HEK293 (cell line): ENCODE results near the gene CCDC61.
A peak's percentile ranks its signal among the peaks of the same experiment; 100 is the strongest.

Source experiments
- BCL11B ChIP-seq: fragments of 450-650 bp; formaldehyde crosslinking; IDR thresholded peaks from 2 replicates; pipeline ENCODE4 v1.5.1; 2016; ENCODE audit warnings: low read depth, missing biosample characterization, missing genetic modification characterization
- OSR2 ChIP-seq: fragments of 450-650 bp; formaldehyde crosslinking; IDR thresholded peaks from 2 replicates; pipeline ENCODE4 v1.5.1; 2016; ENCODE audit warnings: missing biosample characterization, missing genetic modification characterization
- PRDM1 ChIP-seq: fragments of 450-650 bp; formaldehyde crosslinking; IDR thresholded peaks from 2 replicates; pipeline ENCODE4; 2016; ENCODE audit warnings: missing biosample characterization, missing genetic modification characterization
- SCRT1 ChIP-seq: fragments of 450-650 bp; formaldehyde crosslinking; IDR thresholded peaks from 2 replicates; pipeline ENCODE4 v1.5.1; 2016; ENCODE audit warnings: missing biosample characterization, missing genetic modification characterization, borderline replicate concordance
- SP2 ChIP-seq: fragments of 450-650 bp; formaldehyde crosslinking; IDR thresholded peaks from 2 replicates; pipeline ENCODE4 v1.5.1; 2016; ENCODE audit warnings: missing biosample characterization, missing genetic modification characterization
- TCF7L2 ChIP-seq: IDR thresholded peaks from 2 replicates; pipeline ENCODE4 v1.6.1; 2011; ENCODE audit warnings: low read depth, mild to moderate bottlenecking, inconsistent platforms, low read length, moderate library complexity, borderline replicate concordance
- YY2 ChIP-seq: fragments of 450-650 bp; formaldehyde crosslinking; IDR thresholded peaks from 2 replicates; pipeline ENCODE4 v1.5.1; 2016; ENCODE audit warnings: missing biosample characterization, missing genetic modification characterization
- ZEB2 ChIP-seq: fragments of 450-650 bp; formaldehyde crosslinking; IDR thresholded peaks from 2 replicates; pipeline ENCODE4 v1.5.1; 2016; ENCODE audit warnings: missing biosample characterization, missing genetic modification characterization
- ZFHX2 ChIP-seq: fragments of 450-650 bp; formaldehyde crosslinking; conservative IDR thresholded peaks from 2 replicates; pipeline ENCODE4 v1.5.1; 2016; ENCODE audit warnings: missing biosample characterization, missing genetic modification characterization
- ZNF10 ChIP-seq: fragments of 450-650 bp; formaldehyde crosslinking; IDR thresholded peaks from 2 replicates; pipeline ENCODE4 v1.5.1; 2017; ENCODE audit warnings: missing biosample characterization, missing genetic modification characterization
- ZNF114 ChIP-seq: fragments of 450-650 bp; formaldehyde crosslinking; IDR thresholded peaks from 2 replicates; pipeline ENCODE4 v1.5.0; 2017; ENCODE audit warnings: missing biosample characterization, missing genetic modification characterization
- ZNF239 ChIP-seq: fragments of 450-650 bp; formaldehyde crosslinking; IDR thresholded peaks from 2 replicates; pipeline ENCODE4 v1.5.1; 2016; ENCODE audit warnings: missing biosample characterization, missing genetic modification characterization
- ZNF274 ChIP-seq, 2 experiments: fragments of 200-500 bp in 1 of 2; fragments of 450-650 bp in 1 of 2; sonication (Bioruptor generic) in 1 of 2; formaldehyde crosslinking in 1 of 2; IDR thresholded peaks; 2 replicates each; pipeline versions ENCODE4 v1.5.1 to v1.6.1; 2014 to 2016; ENCODE audit warnings: borderline replicate concordance in 1 of 2, inconsistent platforms in 1 of 2, low read length in 1 of 2, missing biosample characterization in 1 of 2, missing genetic modification characterization in 1 of 2
- ZNF280C ChIP-seq: fragments of 450-650 bp; formaldehyde crosslinking; IDR thresholded peaks from 2 replicates; pipeline ENCODE4 v1.5.1; 2016; ENCODE audit warnings: missing biosample characterization, missing genetic modification characterization
- ZNF473 ChIP-seq: fragments of 450-650 bp; formaldehyde crosslinking; IDR thresholded peaks from 2 replicates; pipeline ENCODE4 v1.5.1; 2017; ENCODE audit warnings: missing biosample characterization, missing genetic modification characterization
- ZNF514 ChIP-seq: fragments of 450-650 bp; formaldehyde crosslinking; IDR thresholded peaks from 2 replicates; pipeline ENCODE4 v1.5.1; 2016; ENCODE audit warnings: missing biosample characterization, missing genetic modification characterization
- ZNF555 ChIP-seq: fragments of 450-650 bp; formaldehyde crosslinking; conservative IDR thresholded peaks from 2 replicates; pipeline ENCODE4 v1.5.1; 2017; ENCODE audit warnings: missing biosample characterization, mild to moderate bottlenecking, missing genetic modification characterization, inconsistent platforms
- ZNF621 ChIP-seq: fragments of 450-650 bp; formaldehyde crosslinking; IDR thresholded peaks from 2 replicates; pipeline ENCODE4 v1.5.1; 2017; ENCODE audit warnings: missing biosample characterization, missing genetic modification characterization
- ZNF624 ChIP-seq: fragments of 450-650 bp; formaldehyde crosslinking; IDR thresholded peaks from 2 replicates; pipeline ENCODE4 v1.5.1; 2017; ENCODE audit warnings: missing biosample characterization, missing genetic modification characterization
- ZNF629 ChIP-seq: fragments of 450-650 bp; formaldehyde crosslinking; IDR thresholded peaks from 2 replicates; pipeline ENCODE4 v1.5.1; 2017; ENCODE audit warnings: missing biosample characterization, missing genetic modification characterization
- ZNF76 ChIP-seq: fragments of 450-650 bp; formaldehyde crosslinking; IDR thresholded peaks from 2 replicates; pipeline ENCODE4; 2016; ENCODE audit warnings: low read depth, missing biosample characterization, missing genetic modification characterization, borderline replicate concordance
- ZSCAN23 ChIP-seq: fragments of 450-650 bp; formaldehyde crosslinking; IDR thresholded peaks from 2 replicates; pipeline ENCODE4 v1.5.1; 2016; ENCODE audit warnings: missing biosample characterization, missing genetic modification characterization
- ZXDB ChIP-seq: fragments of 450-650 bp; formaldehyde crosslinking; IDR thresholded peaks from 2 replicates; pipeline ENCODE4 v1.5.1; 2016; ENCODE audit warnings: missing biosample characterization, missing genetic modification characterization
- TF ChIP-seq, protein P1 (sequence below): fragments of 450-650 bp; formaldehyde crosslinking; IDR thresholded peaks from 2 replicates; pipeline ENCODE4 v1.5.1; 2016; ENCODE audit warnings: missing biosample characterization, missing genetic modification characterization, low read depth
- TF ChIP-seq, protein P2 (sequence below): fragments of 450-650 bp; formaldehyde crosslinking; IDR thresholded peaks from 2 replicates; pipeline ENCODE4 v1.5.1; 2016; ENCODE audit warnings: missing biosample characterization, missing genetic modification characterization
- TF ChIP-seq, protein P3 (sequence below): fragments of 450-650 bp; formaldehyde crosslinking; IDR thresholded peaks from 2 replicates; pipeline ENCODE4 v1.5.1; 2017; ENCODE audit warnings: missing biosample characterization, missing genetic modification characterization
- TF ChIP-seq, protein P4 (sequence below): fragments of 450-650 bp; formaldehyde crosslinking; IDR thresholded peaks from 2 replicates; pipeline ENCODE4 v1.5.1; 2016; ENCODE audit warnings: missing biosample characterization, missing genetic modification characterization
- TF ChIP-seq, protein P5 (sequence below): fragments of 450-650 bp; formaldehyde crosslinking; IDR thresholded peaks from 2 replicates; pipeline ENCODE4 v1.5.1; 2017; ENCODE audit warnings: missing biosample characterization, missing genetic modification characterization

Gene CCDC61

DNA sequence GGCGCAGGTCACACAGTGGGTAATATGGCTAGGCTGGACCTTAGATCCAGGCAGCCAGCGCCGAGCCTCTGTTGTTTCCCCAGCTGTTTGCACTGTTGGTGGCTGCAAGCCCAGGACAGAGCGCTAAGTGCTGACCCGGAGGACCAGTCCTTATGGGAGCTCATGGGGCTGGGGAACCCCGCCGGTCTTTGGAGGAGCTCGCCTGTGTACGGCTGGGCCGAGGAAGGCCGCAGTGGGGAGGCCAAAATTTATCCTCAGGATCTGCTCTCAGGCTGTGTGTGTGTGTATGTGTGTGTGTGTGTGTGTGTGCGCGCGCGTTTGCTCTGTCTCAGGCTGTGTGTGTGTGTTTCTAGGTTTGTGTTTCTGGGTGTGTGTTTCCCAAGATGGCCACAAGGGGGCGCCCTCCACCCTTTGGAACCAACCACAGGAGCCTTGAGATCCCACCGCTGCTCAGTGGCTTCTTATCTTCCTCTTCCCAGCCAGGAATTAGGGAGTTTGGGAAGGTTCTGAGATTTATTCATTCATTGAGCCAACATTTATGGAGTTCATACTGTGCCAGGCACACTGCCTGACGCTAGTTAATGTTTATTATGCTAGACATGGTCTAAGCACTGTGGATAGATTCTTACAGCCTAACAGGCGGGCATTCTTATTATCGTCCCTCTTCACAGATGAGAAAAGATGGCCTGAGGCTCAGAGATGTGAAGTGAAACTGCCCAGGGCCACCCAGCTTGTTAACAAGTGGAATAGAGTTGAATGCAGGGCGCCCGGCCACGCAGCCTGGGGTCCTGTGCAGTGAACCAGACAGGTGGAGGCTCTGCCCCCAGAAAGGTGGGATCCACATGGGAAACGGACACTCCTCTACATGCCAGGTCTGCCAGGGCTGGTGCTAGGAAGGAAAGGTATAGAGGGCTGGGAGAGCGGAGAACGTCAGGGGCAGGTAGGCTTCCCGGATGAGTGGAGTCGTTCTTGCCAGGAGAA is 14.6 kb downstream of the CCDC61 start (continued):
- peak; percentile 78 for TF ChIP-seq ZXDB
- no peak for TF ChIP-seq ZSCAN23 (tag by site-specific recombination)
- no peak for TF ChIP-seq ZNF114 (tag by site-specific recombination)
- TF ChIP-seq SCRT1 (tag by site-specific recombination) = no peak
- TF ChIP-seq ZNF239 (tag by site-specific recombination) = no peak
- TF ChIP-seq, protein P1, sequence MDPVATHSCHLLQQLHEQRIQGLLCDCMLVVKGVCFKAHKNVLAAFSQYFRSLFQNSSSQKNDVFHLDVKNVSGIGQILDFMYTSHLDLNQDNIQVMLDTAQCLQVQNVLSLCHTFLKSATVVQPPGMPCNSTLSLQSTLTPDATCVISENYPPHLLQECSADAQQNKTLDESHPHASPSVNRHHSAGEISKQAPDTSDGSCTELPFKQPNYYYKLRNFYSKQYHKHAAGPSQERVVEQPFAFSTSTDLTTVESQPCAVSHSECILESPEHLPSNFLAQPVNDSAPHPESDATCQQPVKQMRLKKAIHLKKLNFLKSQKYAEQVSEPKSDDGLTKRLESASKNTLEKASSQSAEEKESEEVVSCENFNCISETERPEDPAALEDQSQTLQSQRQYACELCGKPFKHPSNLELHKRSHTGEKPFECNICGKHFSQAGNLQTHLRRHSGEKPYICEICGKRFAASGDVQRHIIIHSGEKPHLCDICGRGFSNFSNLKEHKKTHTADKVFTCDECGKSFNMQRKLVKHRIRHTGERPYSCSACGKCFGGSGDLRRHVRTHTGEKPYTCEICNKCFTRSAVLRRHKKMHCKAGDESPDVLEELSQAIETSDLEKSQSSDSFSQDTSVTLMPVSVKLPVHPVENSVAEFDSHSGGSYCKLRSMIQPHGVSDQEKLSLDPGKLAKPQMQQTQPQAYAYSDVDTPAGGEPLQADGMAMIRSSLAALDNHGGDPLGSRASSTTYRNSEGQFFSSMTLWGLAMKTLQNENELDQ (tag by site-specific recombination) = no peak
- TF ChIP-seq, protein P2, sequence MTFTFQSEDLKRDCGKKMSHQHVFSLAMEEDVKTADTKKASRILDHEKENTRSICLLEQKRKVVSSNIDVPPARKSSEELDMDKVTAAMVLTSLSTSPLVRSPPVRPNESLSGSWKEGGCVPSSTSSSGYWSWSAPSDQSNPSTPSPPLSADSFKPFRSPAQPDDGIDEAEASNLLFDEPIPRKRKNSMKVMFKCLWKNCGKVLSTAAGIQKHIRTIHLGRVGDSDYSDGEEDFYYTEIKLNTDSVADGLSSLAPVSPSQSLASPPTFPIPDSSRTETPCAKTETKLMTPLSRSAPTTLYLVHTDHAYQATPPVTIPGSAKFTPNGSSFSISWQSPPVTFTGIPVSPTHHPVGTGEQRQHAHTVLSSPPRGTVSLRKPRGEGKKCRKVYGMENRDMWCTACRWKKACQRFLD (tag by site-specific recombination) = no peak
- TF ChIP-seq BCL11B (tag by site-specific recombination) = no peak; the same call in 1 of the 2 replicates
- no peak for TF ChIP-seq ZNF76 (tag by site-specific recombination)
- 0 out of 2 replicates have a peak, but pooled peaks have one; percentile 5 for TF ChIP-seq ZFHX2 (tag by site-specific recombination)
- TF ChIP-seq, protein P3, sequence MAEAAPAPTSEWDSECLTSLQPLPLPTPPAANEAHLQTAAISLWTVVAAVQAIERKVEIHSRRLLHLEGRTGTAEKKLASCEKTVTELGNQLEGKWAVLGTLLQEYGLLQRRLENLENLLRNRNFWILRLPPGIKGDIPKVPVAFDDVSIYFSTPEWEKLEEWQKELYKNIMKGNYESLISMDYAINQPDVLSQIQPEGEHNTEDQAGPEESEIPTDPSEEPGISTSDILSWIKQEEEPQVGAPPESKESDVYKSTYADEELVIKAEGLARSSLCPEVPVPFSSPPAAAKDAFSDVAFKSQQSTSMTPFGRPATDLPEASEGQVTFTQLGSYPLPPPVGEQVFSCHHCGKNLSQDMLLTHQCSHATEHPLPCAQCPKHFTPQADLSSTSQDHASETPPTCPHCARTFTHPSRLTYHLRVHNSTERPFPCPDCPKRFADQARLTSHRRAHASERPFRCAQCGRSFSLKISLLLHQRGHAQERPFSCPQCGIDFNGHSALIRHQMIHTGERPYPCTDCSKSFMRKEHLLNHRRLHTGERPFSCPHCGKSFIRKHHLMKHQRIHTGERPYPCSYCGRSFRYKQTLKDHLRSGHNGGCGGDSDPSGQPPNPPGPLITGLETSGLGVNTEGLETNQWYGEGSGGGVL (tag by site-specific recombination) = no peak; the same call in 1 of the 2 replicates
- TF ChIP-seq ZNF629 = 0 out of 2 replicates have a peak, but pooled peaks have one; percentile 30
- TF ChIP-seq ZEB2 (tag by site-specific recombination) = no peak
- TF ChIP-seq ZNF621 (tag by site-specific recombination) = no peak
- TF ChIP-seq, protein P4, sequence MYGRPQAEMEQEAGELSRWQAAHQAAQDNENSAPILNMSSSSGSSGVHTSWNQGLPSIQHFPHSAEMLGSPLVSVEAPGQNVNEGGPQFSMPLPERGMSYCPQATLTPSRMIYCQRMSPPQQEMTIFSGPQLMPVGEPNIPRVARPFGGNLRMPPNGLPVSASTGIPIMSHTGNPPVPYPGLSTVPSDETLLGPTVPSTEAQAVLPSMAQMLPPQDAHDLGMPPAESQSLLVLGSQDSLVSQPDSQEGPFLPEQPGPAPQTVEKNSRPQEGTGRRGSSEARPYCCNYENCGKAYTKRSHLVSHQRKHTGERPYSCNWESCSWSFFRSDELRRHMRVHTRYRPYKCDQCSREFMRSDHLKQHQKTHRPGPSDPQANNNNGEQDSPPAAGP (tag by site-specific recombination) = no peak
- TF ChIP-seq ZNF274 (IDR thresholded peaks at IDR 0.05; ENCODE audit: low read length) = no peak
- no peak for TF ChIP-seq ZNF274 (tag by site-specific recombination; IDR thresholded peaks at IDR 0.05; ENCODE audit: borderline replicate concordance)
- TF ChIP-seq ZNF514 = no peak
- TF ChIP-seq ZNF555 (tag by site-specific recombination) = no peak
- TF ChIP-seq ZNF10 (tag by site-specific recombination) = no peak
- TF ChIP-seq, protein P5, sequence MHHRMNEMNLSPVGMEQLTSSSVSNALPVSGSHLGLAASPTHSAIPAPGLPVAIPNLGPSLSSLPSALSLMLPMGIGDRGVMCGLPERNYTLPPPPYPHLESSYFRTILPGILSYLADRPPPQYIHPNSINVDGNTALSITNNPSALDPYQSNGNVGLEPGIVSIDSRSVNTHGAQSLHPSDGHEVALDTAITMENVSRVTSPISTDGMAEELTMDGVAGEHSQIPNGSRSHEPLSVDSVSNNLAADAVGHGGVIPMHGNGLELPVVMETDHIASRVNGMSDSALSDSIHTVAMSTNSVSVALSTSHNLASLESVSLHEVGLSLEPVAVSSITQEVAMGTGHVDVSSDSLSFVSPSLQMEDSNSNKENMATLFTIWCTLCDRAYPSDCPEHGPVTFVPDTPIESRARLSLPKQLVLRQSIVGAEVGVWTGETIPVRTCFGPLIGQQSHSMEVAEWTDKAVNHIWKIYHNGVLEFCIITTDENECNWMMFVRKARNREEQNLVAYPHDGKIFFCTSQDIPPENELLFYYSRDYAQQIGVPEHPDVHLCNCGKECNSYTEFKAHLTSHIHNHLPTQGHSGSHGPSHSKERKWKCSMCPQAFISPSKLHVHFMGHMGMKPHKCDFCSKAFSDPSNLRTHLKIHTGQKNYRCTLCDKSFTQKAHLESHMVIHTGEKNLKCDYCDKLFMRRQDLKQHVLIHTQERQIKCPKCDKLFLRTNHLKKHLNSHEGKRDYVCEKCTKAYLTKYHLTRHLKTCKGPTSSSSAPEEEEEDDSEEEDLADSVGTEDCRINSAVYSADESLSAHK (tag by site-specific recombination) = peak; percentile 62
- TF ChIP-seq OSR2 (tag by site-specific recombination) = no peak
- TF ChIP-seq ZNF473 (tag by site-specific recombination) = no peak
- no peak for TF ChIP-seq SP2 (tag by site-specific recombination)
- no peak for TF ChIP-seq PRDM1 (tag by site-specific recombination)
- no peak for TF ChIP-seq ZNF280C (tag by site-specific recombination)
- no peak for TF ChIP-seq TCF7L2
- TF ChIP-seq ZNF624 (tag by site-specific recombination) = no peak
- no peak; the same call in 1 of the 2 replicates for TF ChIP-seq YY2 (tag by site-specific recombination)
